ENCODE results near the gene NOS1AP.

- no peak for TF ChIP-seq TAF1 (IDR thresholded peaks at IDR 0.05; ENCODE audit: borderline replicate concordance, insufficient read depth, low read length)
- TF ChIP-seq POLR2AphosphoS5 (IDR thresholded peaks at IDR 0.05; ENCODE audit: low read depth, low read length), result no peak
- no peak for TF ChIP-seq SIN3A (IDR thresholded peaks at IDR 0.05; ENCODE audit: borderline replicate concordance, insufficient read depth, low read length)
- TF ChIP-seq REST (IDR thresholded peaks at IDR 0.05; ENCODE audit: insufficient read depth in 1 of 2, low read depth in 2 of 2, low read length in 2 of 2), result no peak
- no peak for TF ChIP-seq FOXP2 (optimal IDR thresholded peaks at IDR 0.05; ENCODE audit: borderline replicate concordance, extremely low read depth, extremely low read length, insufficient read depth)
Observed at GRCh38 chr1:162319493-162320175, 250.1 kb downstream of the NOS1AP start.

All from PFSK-1 (cell line).